GM19240 (cell line): Measurements from ENCODE around the gene EMX1.

Experiments used
- DNase-seq: peaks from one replicate; pipeline ENCODE4 v3.0.0; 2011; ENCODE audit warnings: low spot score; ENCODE audit not compliant: insufficient read length

Gene EMX1

GRCh38 chr2:72924353-72925240 is 7.3 kb downstream of the EMX1 start:
- DNase-seq = no peak

GRCh38 chr2:72925328-72925943 is 8.1 kb downstream of the EMX1 start:
- DNase-seq = no peak

- DNase-seq = no peak
Measured at GRCh38 chr2:72926368-72926767, 9.0 kb downstream of the EMX1 start.

GRCh38 chr2:72926811-72927465 is 9.6 kb downstream of the EMX1 start:
- DNase-seq = no peak

- no peak for DNase-seq
Measured at GRCh38 chr2:72927619-72928550, 10.6 kb downstream of the EMX1 start.

GRCh38 chr2:72929010-72929409 is 11.7 kb downstream of the EMX1 start:
- no peak for DNase-seq

GRCh38 chr2:72931280-72931910 is 14.1 kb downstream of the EMX1 start:
- DNase-seq = no peak

GRCh38 chr2:72932045-72932740 is 14.9 kb downstream of the EMX1 start:
- DNase-seq = no peak

GRCh38 chr2:72932805-72933204 is 15.5 kb downstream of the EMX1 start:
- no peak for DNase-seq

GRCh38 chr2:72933207-72933606 is 15.9 kb downstream of the EMX1 start:
- DNase-seq = no peak

GRCh38 chr2:72933646-72934151 is 16.4 kb downstream of the EMX1 start:
- DNase-seq = no peak

- DNase-seq = no peak
Measured at GRCh38 chr2:72934683-72935610, 17.6 kb downstream of the EMX1 start.

- no peak for DNase-seq
Measured at GRCh38 chr2:72935611-72935957, 18.3 kb downstream of the EMX1 start.

- no peak for DNase-seq
Measured at GRCh38 chr2:72936660-72937355, 19.5 kb downstream of the EMX1 start.

GRCh38 chr2:72937356-72937669 is 20.0 kb downstream of the EMX1 start:
- DNase-seq = no peak

GRCh38 chr2:72938455-72938854 is 21.1 kb downstream of the EMX1 start:
- no peak for DNase-seq

- DNase-seq = no peak
Measured at GRCh38 chr2:72940361-72940760, 23.0 kb downstream of the EMX1 start.

GRCh38 chr2:72940786-72941185 is 23.5 kb downstream of the EMX1 start:
- no peak for DNase-seq

GRCh38 chr2:72942293-72942692 is 25.0 kb downstream of the EMX1 start:
- no peak for DNase-seq
